Testis (tissue), 2 donors: ENCODE data around the gene THRB.

Experiments used
- POLR2A ChIP-seq: fragments of 450-650 bp; IDR thresholded peaks from one replicate; pipeline ENCODE4 v1.6.1; 2017; ENCODE audit warnings: antibody characterized with exemption, mild to moderate bottlenecking, moderate library complexity
- TF ChIP-seq, protein P1 (sequence below), 3 experiments: fragments of 450-650 bp in 2 of 3; fragments of 200-600 bp in 1 of 3; sonication (generic) in 1 of 3; IDR thresholded peaks; one replicate each; pipeline ENCODE4 v1.5.1; 2016 to 2019; ENCODE audit warnings: antibody characterized with exemption in 3 of 3, mild to moderate bottlenecking in 2 of 3, moderate library complexity in 1 of 3

GRCh38 chr3:24311881-24312280 is 182.8 kb downstream of the THRB start:
- TF ChIP-seq, protein P1, sequence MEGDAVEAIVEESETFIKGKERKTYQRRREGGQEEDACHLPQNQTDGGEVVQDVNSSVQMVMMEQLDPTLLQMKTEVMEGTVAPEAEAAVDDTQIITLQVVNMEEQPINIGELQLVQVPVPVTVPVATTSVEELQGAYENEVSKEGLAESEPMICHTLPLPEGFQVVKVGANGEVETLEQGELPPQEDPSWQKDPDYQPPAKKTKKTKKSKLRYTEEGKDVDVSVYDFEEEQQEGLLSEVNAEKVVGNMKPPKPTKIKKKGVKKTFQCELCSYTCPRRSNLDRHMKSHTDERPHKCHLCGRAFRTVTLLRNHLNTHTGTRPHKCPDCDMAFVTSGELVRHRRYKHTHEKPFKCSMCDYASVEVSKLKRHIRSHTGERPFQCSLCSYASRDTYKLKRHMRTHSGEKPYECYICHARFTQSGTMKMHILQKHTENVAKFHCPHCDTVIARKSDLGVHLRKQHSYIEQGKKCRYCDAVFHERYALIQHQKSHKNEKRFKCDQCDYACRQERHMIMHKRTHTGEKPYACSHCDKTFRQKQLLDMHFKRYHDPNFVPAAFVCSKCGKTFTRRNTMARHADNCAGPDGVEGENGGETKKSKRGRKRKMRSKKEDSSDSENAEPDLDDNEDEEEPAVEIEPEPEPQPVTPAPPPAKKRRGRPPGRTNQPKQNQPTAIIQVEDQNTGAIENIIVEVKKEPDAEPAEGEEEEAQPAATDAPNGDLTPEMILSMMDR (IDR thresholded peaks at IDR 0.05): no peak
- TF ChIP-seq POLR2A: no peak
